K562 (cell line): ENCODE measurements around the gene TMA7B. TPM values are rescaled to one million over a fixed set of nuclear protein-coding genes. Genes with fewer than 3 reads are reported as not detected.

Experiments used
- COPS2 ChIP-seq: fragments of 450-650 bp; conservative IDR thresholded peaks from 2 replicates; pipeline ENCODE4 v1.6.1; 2016; ENCODE audit warnings: mild to moderate bottlenecking, moderate library complexity
- CSDE1 ChIP-seq, 2 experiments: fragments of 450-650 bp; IDR thresholded peaks; 2 replicates each; pipeline ENCODE4 v1.6.1; 2016; ENCODE audit warnings: mild to moderate bottlenecking in 1 of 2
- DMBX1 ChIP-seq: fragments of 250-450 bp; sonication (Bioruptor Pico); IDR thresholded peaks from 2 replicates; pipeline ENCODE4 v1.8.0; 2022; ENCODE audit warnings: inconsistent platforms, mild to moderate bottlenecking, moderate library complexity, borderline replicate concordance
- GABPB1 ChIP-seq: sonication (generic); formaldehyde crosslinking; IDR thresholded peaks from 2 replicates; pipeline ENCODE4 v1.8.0; 2022; ENCODE audit warnings: mild to moderate bottlenecking, missing genetic modification reagents
- KDM1A ChIP-seq, 2 experiments: fragments of 450-650 bp; IDR thresholded peaks; 2 replicates each; pipeline ENCODE4 v1.6.1; 2016; ENCODE audit warnings: mild to moderate bottlenecking in 2 of 2
- MEF2D ChIP-seq: conservative IDR thresholded peaks from 2 replicates; pipeline ENCODE4 v1.6.1; 2016; ENCODE audit warnings: low read depth, missing genetic modification characterization, missing compliant biosample characterization
- NBN ChIP-seq: fragments of 450-650 bp; IDR thresholded peaks from 2 replicates; pipeline ENCODE4 v1.6.1; 2016; ENCODE audit warnings: low read depth, mild to moderate bottlenecking
- PURB ChIP-seq: sonication (generic); formaldehyde crosslinking; IDR thresholded peaks from 2 replicates; pipeline ENCODE4 v1.9.0; 2021; ENCODE audit warnings: low read depth, mild to moderate bottlenecking, missing genetic modification reagents
- RBM34 ChIP-seq: fragments of 200-400 bp; formaldehyde crosslinking; IDR thresholded peaks from 2 replicates; pipeline ENCODE4 v1.6.1; 2018; ENCODE audit warnings: low read length, borderline replicate concordance; ENCODE audit not compliant: insufficient read depth
- SMAD4 ChIP-seq: fragments of 250-450 bp; sonication (Bioruptor Pico); conservative IDR thresholded peaks from 2 replicates; pipeline ENCODE4 v1.8.0; 2021; ENCODE audit warnings: inconsistent platforms, mild to moderate bottlenecking, moderate library complexity
- TAF1 ChIP-seq: IDR thresholded peaks from 2 replicates; pipeline ENCODE4 v1.6.1; 2011; ENCODE audit warnings: mild to moderate bottlenecking, low read length, moderate library complexity; ENCODE audit not compliant: insufficient read depth, control insufficient read depth, severe bottlenecking; ENCODE audit errors: extremely low read depth
- TAF15 ChIP-seq: fragments of 200-400 bp; formaldehyde crosslinking; IDR thresholded peaks from 2 replicates; pipeline ENCODE4 v1.6.1; 2017; ENCODE audit warnings: mild to moderate bottlenecking, low read depth, low read length, moderate library complexity
- TAL1 ChIP-seq: fragments of 450-650 bp; IDR thresholded peaks from 2 replicates; pipeline ENCODE4 v1.6.1; 2016; ENCODE audit warnings: mild to moderate bottlenecking
- polyA plus RNA-seq, 8 experiments: library from polyadenylated mRNA; depleted of rRNA in 4 of 8; stranded (reverse) in 5 of 8; unstranded in 3 of 8; fragments of >200 nt; fragmentation: Nextera tagmentation in 2 of 8; fragmentation: Illumina TruSeq in 1 of 8; extraction: Ambion mirVana in 2 of 8; extraction: Trizol in 1 of 8; gene quantifications; 2 replicates each; pipeline versions ENCODE4 v1.2.1 to v1.2.3, GENCODE V29; 2011 to 2014; ENCODE audit warnings: inconsistent platforms in 1 of 8, missing spikeins in 1 of 8
- total RNA-seq, 7 experiments: library from RNA; depleted of rRNA in 6 of 7; stranded (reverse); fragments of >200 nt in 6 of 7; fragmentation: Illumina TruSeq in 2 of 7; extraction: Trizol in 2 of 7; gene quantifications; 2 replicates each; pipeline versions ENCODE4 v1.2.1 to v1.2.3, GENCODE V29; 2011 to 2021; ENCODE audit warnings: low replicate concordance in 1 of 7
- TF ChIP-seq, protein P1 (sequence below): sonication (generic); formaldehyde crosslinking; IDR thresholded peaks from 2 replicates; pipeline ENCODE4 v1.8.0; 2022; ENCODE audit warnings: missing genetic modification reagents, mild to moderate bottlenecking, moderate library complexity, borderline replicate concordance
- TF ChIP-seq, protein P2 (sequence below): sonication (generic); formaldehyde crosslinking; IDR thresholded peaks from 2 replicates; pipeline ENCODE4 v1.5.0; 2020; ENCODE audit warnings: missing genetic modification reagents
- TF ChIP-seq, protein P3 (sequence below), 2 experiments: fragments of 450-650 bp; conservative IDR thresholded peaks; 2 replicates each; pipeline ENCODE4 v1.6.1; 2017; ENCODE audit warnings: mild to moderate bottlenecking in 2 of 2, moderate library complexity in 2 of 2

TMA7B gene
- total and polyA plus RNA-seq, 9 of the 15 experiments (the other 6 are each of a cell fraction or from before 2014, with no cell fraction given) = 5.6 to 14.2 (median 11.8) TPM

GRCh38 chr22:39946503-39947219 lies 13.5 kb upstream of the TMA7B start (continued):
- TF ChIP-seq, protein P1, sequence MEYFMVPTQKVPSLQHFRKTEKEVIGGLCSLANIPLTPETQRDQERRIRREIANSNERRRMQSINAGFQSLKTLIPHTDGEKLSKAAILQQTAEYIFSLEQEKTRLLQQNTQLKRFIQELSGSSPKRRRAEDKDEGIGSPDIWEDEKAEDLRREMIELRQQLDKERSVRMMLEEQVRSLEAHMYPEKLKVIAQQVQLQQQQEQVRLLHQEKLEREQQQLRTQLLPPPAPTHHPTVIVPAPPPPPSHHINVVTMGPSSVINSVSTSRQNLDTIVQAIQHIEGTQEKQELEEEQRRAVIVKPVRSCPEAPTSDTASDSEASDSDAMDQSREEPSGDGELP (CRISPR knock-in tag) = peak; percentile 69; the same call in 1 of the 2 replicates
- TF ChIP-seq TAF1 = peak; percentile 39
- TF ChIP-seq RBM34 = no peak
- peak in 1 of 2 experiments; percentile 73; a peak in 2 of 4 replicates for TF ChIP-seq KDM1A (IDR thresholded peaks at IDR 0.05)
- TF ChIP-seq PURB (CRISPR knock-in tag) = no peak
- TF ChIP-seq TAL1 = peak; percentile 94
- TF ChIP-seq DMBX1 = peak; percentile 56; the same call in 1 of the 2 replicates
- TF ChIP-seq MEF2D = peak; percentile 90
- TF ChIP-seq, protein P2, sequence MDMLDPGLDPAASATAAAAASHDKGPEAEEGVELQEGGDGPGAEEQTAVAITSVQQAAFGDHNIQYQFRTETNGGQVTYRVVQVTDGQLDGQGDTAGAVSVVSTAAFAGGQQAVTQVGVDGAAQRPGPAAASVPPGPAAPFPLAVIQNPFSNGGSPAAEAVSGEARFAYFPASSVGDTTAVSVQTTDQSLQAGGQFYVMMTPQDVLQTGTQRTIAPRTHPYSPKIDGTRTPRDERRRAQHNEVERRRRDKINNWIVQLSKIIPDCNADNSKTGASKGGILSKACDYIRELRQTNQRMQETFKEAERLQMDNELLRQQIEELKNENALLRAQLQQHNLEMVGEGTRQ (CRISPR knock-in tag) = no peak
- TF ChIP-seq TAF15 = no peak
- peak; percentile 44; the same call in 1 of the 2 replicates for TF ChIP-seq GABPB1 (CRISPR knock-in tag)
- TF ChIP-seq, protein P3, sequence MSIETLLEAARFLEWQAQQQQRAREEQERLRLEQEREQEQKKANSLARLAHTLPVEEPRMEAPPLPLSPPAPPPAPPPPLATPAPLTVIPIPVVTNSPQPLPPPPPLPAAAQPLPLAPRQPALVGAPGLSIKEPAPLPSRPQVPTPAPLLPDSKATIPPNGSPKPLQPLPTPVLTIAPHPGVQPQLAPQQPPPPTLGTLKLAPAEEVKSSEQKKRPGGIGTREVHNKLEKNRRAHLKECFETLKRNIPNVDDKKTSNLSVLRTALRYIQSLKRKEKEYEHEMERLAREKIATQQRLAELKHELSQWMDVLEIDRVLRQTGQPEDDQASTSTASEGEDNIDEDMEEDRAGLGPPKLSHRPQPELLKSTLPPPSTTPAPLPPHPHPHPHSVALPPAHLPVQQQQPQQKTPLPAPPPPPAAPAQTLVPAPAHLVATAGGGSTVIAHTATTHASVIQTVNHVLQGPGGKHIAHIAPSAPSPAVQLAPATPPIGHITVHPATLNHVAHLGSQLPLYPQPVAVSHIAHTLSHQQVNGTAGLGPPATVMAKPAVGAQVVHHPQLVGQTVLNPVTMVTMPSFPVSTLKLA (conservative IDR thresholded peaks at IDR 0.05) = peak; percentile 40 to 67; a peak in 3 of 4 replicates
- TF ChIP-seq COPS2 = no peak
- no peak for TF ChIP-seq CSDE1 (IDR thresholded peaks at IDR 0.05)
- TF ChIP-seq SMAD4 = peak; percentile 87
- no peak for TF ChIP-seq NBN
